K562 (cell line): ENCODE data around the gene ALX3. TPM values are rescaled to one million over a fixed set of nuclear protein-coding genes. Genes with fewer than 3 reads are reported as not detected.
A peak's percentile ranks its signal among the peaks of the same experiment; 100 is the strongest.

Experiments used
- LCOR ChIP-seq: sonication (generic); formaldehyde crosslinking; IDR thresholded peaks from 2 replicates; pipeline ENCODE4 v1.8.0; 2022; ENCODE audit warnings: mild to moderate bottlenecking, missing genetic modification reagents
- MAFG ChIP-seq: fragments of 450-650 bp; conservative IDR thresholded peaks from 2 replicates; pipeline ENCODE4 v1.6.1; 2016; ENCODE audit warnings: missing genetic modification characterization, missing compliant biosample characterization
- NCOA1 ChIP-seq: fragments of 450-650 bp; IDR thresholded peaks from 2 replicates; pipeline ENCODE4 v1.6.1; 2016; ENCODE audit warnings: low read depth
- SIX5 ChIP-seq, 2 experiments: IDR thresholded peaks; 2 replicates each; pipeline ENCODE4 v1.6.1; 2011; ENCODE audit warnings: low read length in 2 of 2, borderline replicate concordance in 1 of 2, low read depth in 1 of 2, mild to moderate bottlenecking in 1 of 2, moderate library complexity in 1 of 2; ENCODE audit not compliant: insufficient read depth in 1 of 2
- STAT5A ChIP-seq: IDR thresholded peaks from 2 replicates; pipeline ENCODE4 v1.6.1; 2012; ENCODE audit warnings: low read length, inconsistent platforms, borderline replicate concordance
- ZNF197 ChIP-seq: fragments of 200-800 bp; sonication (Bioruptor generic); IDR thresholded peaks from 2 replicates; pipeline ENCODE4 v1.6.1; 2016; ENCODE audit warnings: low read depth, missing genetic modification characterization, missing compliant biosample characterization
- ZNF24 ChIP-seq: fragments of 450-650 bp; IDR thresholded peaks from 2 replicates; pipeline ENCODE4 v1.6.1; 2016
- ZNF347 ChIP-seq: fragments of 450-650 bp; formaldehyde crosslinking; IDR thresholded peaks from 2 replicates; pipeline ENCODE4 v1.4.0; 2020; ENCODE audit warnings: low read depth, mild to moderate bottlenecking, moderate library complexity
- ZNF79 ChIP-seq: fragments of 250-450 bp; sonication (Bioruptor Pico); IDR thresholded peaks from 2 replicates; pipeline ENCODE4 v1.4.0; 2020; ENCODE audit warnings: low read depth, mild to moderate bottlenecking, moderate library complexity
- polyA plus RNA-seq, 8 experiments: library from polyadenylated mRNA; depleted of rRNA in 4 of 8; stranded (reverse) in 5 of 8; unstranded in 3 of 8; fragments of >200 nt; fragmentation: Nextera tagmentation in 2 of 8; fragmentation: Illumina TruSeq in 1 of 8; extraction: Ambion mirVana in 2 of 8; extraction: Trizol in 1 of 8; gene quantifications; 2 replicates each; pipeline versions ENCODE4 v1.2.1 to v1.2.3, GENCODE V29; 2011 to 2014; ENCODE audit warnings: inconsistent platforms in 1 of 8, missing spikeins in 1 of 8
- total RNA-seq, 7 experiments: library from RNA; depleted of rRNA in 6 of 7; stranded (reverse); fragments of >200 nt in 6 of 7; fragmentation: Illumina TruSeq in 2 of 7; extraction: Trizol in 2 of 7; gene quantifications; 2 replicates each; pipeline versions ENCODE4 v1.2.1 to v1.2.3, GENCODE V29; 2011 to 2021; ENCODE audit warnings: low replicate concordance in 1 of 7
- TF ChIP-seq, protein P1 (sequence below): fragments of 250-450 bp; sonication (Bioruptor Pico); IDR thresholded peaks from 2 replicates; pipeline ENCODE4 v1.5.0; 2020; ENCODE audit warnings: mild to moderate bottlenecking, borderline replicate concordance
- TF ChIP-seq, protein P2 (sequence below): fragments of 450-650 bp; IDR thresholded peaks from 2 replicates; pipeline ENCODE4 v1.6.1; 2018; ENCODE audit not compliant: partially characterized antibody
- TF ChIP-seq, protein P3 (sequence below), 2 experiments: fragments of 450-650 bp; IDR thresholded peaks; 2 replicates each; pipeline ENCODE4 v1.6.1; 2016; ENCODE audit warnings: mild to moderate bottlenecking in 2 of 2, borderline replicate concordance in 1 of 2, low read depth in 1 of 2, moderate library complexity in 1 of 2

The ALX3 gene
- total and polyA plus RNA-seq, 9 of the 15 experiments (the other 6 are each of a cell fraction or from before 2014, with no cell fraction given), result not detected

DNA sequence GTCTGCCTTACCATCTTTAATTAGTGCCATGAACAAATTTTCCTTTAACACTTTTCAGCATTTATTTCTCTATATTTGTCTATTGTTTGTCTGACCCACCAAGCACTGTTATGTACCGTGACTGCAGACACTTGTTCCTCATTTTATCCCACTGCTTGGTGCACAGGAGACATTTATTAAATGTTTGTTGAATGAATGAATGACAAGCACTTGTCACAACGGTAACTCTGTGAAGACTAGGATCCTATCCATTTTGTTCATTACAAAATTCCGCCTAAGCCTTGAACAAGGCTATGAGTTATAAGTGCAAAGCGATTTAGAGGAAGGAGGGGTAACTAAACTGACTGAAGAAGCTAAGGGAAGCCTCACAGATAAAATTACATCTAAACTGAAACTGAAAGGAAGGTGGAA is 36.4 kb downstream of the ALX3 start (continued):
- TF ChIP-seq ZNF79 (CRISPR knock-in tag) (no peak), ZNF197 (CRISPR knock-in tag) (no peak), SIX5 (IDR thresholded peaks at IDR 0.05; ENCODE audit: borderline replicate concordance in 1 of 2, insufficient read depth in 1 of 2, low read depth in 1 of 2, low read length in 2 of 2) (no peak), LCOR (CRISPR knock-in tag) (peak; percentile 82; the same call in 1 of the 2 replicates), ZNF347 (0 out of 2 replicates have a peak, but pooled peaks have one; percentile 17), STAT5A (no peak), ZNF24 (peak; percentile 92), NCOA1 (peak; percentile 61; the same call in 1 of the 2 replicates), MAFG (tag) (no peak)
- TF ChIP-seq, protein P1, sequence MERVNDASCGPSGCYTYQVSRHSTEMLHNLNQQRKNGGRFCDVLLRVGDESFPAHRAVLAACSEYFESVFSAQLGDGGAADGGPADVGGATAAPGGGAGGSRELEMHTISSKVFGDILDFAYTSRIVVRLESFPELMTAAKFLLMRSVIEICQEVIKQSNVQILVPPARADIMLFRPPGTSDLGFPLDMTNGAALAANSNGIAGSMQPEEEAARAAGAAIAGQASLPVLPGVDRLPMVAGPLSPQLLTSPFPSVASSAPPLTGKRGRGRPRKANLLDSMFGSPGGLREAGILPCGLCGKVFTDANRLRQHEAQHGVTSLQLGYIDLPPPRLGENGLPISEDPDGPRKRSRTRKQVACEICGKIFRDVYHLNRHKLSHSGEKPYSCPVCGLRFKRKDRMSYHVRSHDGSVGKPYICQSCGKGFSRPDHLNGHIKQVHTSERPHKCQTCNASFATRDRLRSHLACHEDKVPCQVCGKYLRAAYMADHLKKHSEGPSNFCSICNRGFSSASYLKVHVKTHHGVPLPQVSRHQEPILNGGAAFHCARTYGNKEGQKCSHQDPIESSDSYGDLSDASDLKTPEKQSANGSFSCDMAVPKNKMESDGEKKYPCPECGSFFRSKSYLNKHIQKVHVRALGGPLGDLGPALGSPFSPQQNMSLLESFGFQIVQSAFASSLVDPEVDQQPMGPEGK (CRISPR knock-in tag), result no peak
- TF ChIP-seq, protein P2, sequence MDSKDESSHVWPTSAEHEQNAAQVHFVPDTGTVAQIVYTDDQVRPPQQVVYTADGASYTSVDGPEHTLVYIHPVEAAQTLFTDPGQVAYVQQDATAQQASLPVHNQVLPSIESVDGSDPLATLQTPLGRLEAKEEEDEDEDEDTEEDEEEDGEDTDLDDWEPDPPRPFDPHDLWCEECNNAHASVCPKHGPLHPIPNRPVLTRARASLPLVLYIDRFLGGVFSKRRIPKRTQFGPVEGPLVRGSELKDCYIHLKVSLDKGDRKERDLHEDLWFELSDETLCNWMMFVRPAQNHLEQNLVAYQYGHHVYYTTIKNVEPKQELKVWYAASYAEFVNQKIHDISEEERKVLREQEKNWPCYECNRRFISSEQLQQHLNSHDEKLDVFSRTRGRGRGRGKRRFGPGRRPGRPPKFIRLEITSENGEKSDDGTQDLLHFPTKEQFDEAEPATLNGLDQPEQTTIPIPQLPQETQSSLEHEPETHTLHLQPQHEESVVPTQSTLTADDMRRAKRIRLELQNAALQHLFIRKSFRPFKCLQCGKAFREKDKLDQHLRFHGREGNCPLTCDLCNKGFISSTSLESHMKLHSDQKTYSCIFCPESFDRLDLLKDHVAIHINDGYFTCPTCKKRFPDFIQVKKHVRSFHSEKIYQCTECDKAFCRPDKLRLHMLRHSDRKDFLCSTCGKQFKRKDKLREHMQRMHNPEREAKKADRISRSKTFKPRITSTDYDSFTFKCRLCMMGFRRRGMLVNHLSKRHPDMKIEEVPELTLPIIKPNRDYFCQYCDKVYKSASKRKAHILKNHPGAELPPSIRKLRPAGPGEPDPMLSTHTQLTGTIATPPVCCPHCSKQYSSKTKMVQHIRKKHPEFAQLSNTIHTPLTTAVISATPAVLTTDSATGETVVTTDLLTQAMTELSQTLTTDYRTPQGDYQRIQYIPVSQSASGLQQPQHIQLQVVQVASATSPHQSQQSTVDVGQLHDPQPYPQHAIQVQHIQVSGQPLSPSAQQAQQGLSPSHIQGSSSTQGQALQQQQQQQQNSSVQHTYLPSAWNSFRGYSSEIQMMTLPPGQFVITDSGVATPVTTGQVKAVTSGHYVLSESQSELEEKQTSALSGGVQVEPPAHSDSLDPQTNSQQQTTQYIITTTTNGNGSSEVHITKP, result peak; percentile 10
- TF ChIP-seq, protein P3, sequence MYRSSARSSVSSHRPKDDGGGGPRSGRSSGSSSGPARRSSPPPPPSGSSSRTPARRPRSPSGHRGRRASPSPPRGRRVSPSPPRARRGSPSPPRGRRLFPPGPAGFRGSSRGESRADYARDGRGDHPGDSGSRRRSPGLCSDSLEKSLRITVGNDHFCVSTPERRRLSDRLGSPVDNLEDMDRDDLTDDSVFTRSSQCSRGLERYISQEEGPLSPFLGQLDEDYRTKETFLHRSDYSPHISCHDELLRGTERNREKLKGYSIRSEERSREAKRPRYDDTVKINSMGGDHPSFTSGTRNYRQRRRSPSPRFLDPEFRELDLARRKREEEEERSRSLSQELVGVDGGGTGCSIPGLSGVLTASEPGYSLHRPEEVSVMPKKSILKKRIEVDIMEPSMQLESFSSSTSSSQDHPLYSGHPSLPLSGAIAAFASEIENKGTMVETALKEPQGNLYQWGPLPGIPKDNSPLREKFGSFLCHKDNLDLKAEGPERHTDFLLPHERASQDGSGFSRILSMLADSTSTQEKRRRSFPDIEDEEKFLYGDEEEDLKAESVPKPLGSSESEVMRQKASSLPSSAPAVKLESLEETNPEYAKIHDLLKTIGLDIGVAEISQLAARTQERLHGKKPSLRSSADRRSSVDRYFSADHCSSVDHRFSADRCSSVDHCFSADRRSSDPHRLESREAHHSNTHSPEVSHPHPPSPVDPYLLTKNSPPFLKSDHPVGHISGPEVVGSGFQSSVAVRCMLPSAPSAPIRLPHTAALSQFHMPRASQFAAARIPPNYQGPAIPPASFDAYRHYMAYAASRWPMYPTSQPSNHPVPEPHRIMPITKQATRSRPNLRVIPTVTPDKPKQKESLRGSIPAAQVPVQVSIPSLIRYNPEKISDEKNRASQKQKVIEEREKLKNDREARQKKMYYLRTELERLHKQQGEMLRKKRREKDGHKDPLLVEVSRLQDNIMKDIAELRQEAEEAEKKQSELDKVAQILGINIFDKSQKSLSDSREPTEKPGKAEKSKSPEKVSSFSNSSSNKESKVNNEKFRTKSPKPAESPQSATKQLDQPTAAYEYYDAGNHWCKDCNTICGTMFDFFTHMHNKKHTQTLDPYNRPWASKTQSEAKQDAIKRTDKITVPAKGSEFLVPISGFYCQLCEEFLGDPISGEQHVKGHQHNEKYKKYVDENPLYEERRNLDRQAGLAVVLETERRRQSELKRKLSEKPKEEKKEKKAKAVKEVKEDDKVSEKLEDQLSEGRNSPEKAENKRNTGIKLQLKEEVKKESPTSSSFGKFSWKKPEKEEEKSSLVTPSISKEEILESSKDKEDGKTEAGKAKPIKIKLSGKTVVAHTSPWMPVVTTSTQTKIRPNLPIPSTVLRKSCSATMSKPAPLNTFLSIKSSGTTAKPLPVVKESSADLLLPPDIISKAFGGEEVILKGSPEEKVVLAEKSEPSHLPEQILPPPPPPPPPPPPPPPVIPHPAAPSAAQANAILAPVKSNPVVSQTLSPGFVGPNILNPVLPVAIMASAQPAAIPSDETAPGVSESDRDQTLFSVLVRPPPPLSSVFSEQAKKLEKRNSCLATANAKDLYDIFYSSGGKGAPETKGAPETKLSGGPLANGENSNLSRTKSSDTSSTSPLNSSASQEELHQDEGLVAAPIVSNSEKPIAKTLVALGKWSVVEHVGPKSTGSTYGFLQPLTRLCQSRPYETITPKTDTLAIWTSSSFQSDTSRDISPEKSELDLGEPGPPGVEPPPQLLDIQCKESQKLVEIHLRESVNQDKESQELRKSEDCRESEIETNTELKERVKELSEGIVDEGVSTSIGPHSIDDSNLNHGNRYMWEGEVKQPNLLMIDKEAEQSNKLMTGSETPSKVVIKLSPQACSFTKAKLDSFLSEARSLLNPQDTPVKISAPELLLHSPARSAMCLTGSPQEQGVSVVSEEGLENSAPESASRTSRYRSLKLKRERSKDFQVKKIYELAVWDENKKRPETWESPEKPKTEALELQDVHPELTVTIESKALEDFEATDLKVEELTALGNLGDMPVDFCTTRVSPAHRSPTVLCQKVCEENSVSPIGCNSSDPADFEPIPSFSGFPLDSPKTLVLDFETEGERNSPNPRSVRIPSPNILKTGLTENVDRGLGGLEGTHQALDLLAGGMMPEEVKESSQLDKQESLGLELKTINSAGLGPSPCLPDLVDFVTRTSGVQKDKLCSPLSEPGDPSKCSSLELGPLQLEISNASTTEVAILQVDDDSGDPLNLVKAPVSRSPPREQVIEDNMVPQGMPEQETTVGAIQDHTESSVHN (IDR thresholded peaks at IDR 0.05; ENCODE audit: borderline replicate concordance in 1 of 2, low read depth in 1 of 2), result peak in 1 of 2 experiments; percentile 81; a peak in 2 of 4 replicates
